Breast epithelium (tissue), 4 donors: ENCODE results near the gene VPS26B. TPM values are rescaled to one million over a fixed set of nuclear protein-coding genes. Genes with fewer than 3 reads are reported as not detected.

Experiments
- DNase-seq, 2 donors: peaks; one replicate each; pipeline ENCODE4 v3.0.0-alpha.2; 2019; ENCODE audit warnings: low spot score in 2 of 2
- H3K27ac ChIP-seq, 2 donors: fragments of 200-600 bp; sonication (generic) in 1 of 2; one replicate each; pipeline ENCODE4 v1.5.1; 2016 to 2019; ENCODE audit warnings: mild to moderate bottlenecking in 1 of 2
- H3K27me3 ChIP-seq, 2 donors: fragments of 200-600 bp; sonication (generic) in 1 of 2; one replicate each; pipeline versions ENCODE4 v1.5.1 to v1.6.0; 2017 to 2019; ENCODE audit warnings: control low read depth in 1 of 2, mild to moderate bottlenecking in 1 of 2
- H3K36me3 ChIP-seq: fragments of 200-600 bp; one replicate; pipeline ENCODE4 v1.5.1; 2019
- H3K4me1 ChIP-seq, 2 donors: fragments of 200-600 bp; sonication (generic); one replicate each; pipeline ENCODE4 v1.5.1; 2016 to 2019; ENCODE audit warnings: control low read depth in 1 of 2
- H3K4me3 ChIP-seq, 3 donors: fragments of 200-600 bp; sonication (generic); 1 replicate in 2 of 3; 2 replicates in 1 of 3; pipeline ENCODE4 v1.5.1; 2016 to 2019; ENCODE audit warnings: mild to moderate bottlenecking in 3 of 3, moderate library complexity in 2 of 3
- H3K9me3 ChIP-seq, 2 donors: fragments of 200-600 bp; sonication (generic) in 1 of 2; one replicate each; pipeline ENCODE4 v1.5.1; 2016 to 2019; ENCODE audit warnings: control low read depth in 1 of 2
- CTCF ChIP-seq, 3 donors: fragments of 450-650 bp; IDR thresholded peaks; one replicate each; pipeline ENCODE4 v1.5.1; 2016 to 2017; ENCODE audit warnings: antibody characterized with exemption in 3 of 3, mild to moderate bottlenecking in 3 of 3, moderate library complexity in 3 of 3
- POLR2A ChIP-seq: fragments of 450-650 bp; IDR thresholded peaks from one replicate; pipeline ENCODE4 v1.6.1; 2016; ENCODE audit warnings: antibody characterized with exemption, mild to moderate bottlenecking, moderate library complexity
- POLR2AphosphoS5 ChIP-seq, 3 donors: sonication (generic); formaldehyde crosslinking; IDR thresholded peaks; one replicate each; pipeline ENCODE4 v1.6.1; 2017; ENCODE audit warnings: antibody characterized with exemption in 3 of 3
- intact Hi-C: fragments of 100-400 bp; cut with DNase I; formaldehyde crosslinking; loops from one replicate; pipeline ENCODE4 v1.15.1; 2023; ENCODE audit warnings: low total_unique reads
- total RNA-seq, 3 donors: library from RNA; depleted of rRNA; stranded (reverse); fragments of >200 nt; gene quantifications; one replicate each; pipeline ENCODE4 v1.1.0, GENCODE V29; 2016

The VPS26B gene
- total RNA-seq, 3 donors from 2014 or later: 34.4 to 45.0 (median 40.1) TPM

- no peak for DNase-seq
- intact Hi-C loops: no loop called here
- H3K36me3 ChIP-seq: peaks cover 4% of the 10 kb centered on the region
- H3K4me1 ChIP-seq: peaks cover 5 to 14% of the 10 kb centered on the region in 2 donors
- TF ChIP-seq POLR2AphosphoS5 (IDR thresholded peaks at IDR 0.05) (no peak), CTCF (IDR thresholded peaks at IDR 0.05) (no peak), POLR2A (no peak)
- no peak overlapping the region for H3K4me3 ChIP-seq
- no peaks in the 10 kb centered on the region for H3K9me3 ChIP-seq
- H3K27ac ChIP-seq: no peak overlapping the region
- H3K27me3 ChIP-seq: no peaks in the 10 kb centered on the region
Measured at GRCh38 chr11:134250246-134250645, 25.8 kb downstream of the VPS26B start.

- no peaks in the 10 kb centered on the region for H3K9me3 ChIP-seq
- H3K27me3 ChIP-seq: no peaks in the 10 kb centered on the region
- H3K4me1 ChIP-seq: peaks cover 5 to 14% of the 10 kb centered on the region in 2 donors
- no peak overlapping the region for H3K4me3 ChIP-seq
- peaks cover under 1% of the 10 kb centered on the region for H3K36me3 ChIP-seq
- H3K27ac ChIP-seq: no peak overlapping the region
- TF ChIP-seq CTCF (IDR thresholded peaks at IDR 0.05) (no peak), POLR2AphosphoS5 (IDR thresholded peaks at IDR 0.05) (no peak), POLR2A (no peak)
- DNase-seq: no peak
- intact Hi-C loops: no loop called here
Measured at GRCh38 chr11:134250675-134251074, 26.2 kb downstream of the VPS26B start.

DNA sequence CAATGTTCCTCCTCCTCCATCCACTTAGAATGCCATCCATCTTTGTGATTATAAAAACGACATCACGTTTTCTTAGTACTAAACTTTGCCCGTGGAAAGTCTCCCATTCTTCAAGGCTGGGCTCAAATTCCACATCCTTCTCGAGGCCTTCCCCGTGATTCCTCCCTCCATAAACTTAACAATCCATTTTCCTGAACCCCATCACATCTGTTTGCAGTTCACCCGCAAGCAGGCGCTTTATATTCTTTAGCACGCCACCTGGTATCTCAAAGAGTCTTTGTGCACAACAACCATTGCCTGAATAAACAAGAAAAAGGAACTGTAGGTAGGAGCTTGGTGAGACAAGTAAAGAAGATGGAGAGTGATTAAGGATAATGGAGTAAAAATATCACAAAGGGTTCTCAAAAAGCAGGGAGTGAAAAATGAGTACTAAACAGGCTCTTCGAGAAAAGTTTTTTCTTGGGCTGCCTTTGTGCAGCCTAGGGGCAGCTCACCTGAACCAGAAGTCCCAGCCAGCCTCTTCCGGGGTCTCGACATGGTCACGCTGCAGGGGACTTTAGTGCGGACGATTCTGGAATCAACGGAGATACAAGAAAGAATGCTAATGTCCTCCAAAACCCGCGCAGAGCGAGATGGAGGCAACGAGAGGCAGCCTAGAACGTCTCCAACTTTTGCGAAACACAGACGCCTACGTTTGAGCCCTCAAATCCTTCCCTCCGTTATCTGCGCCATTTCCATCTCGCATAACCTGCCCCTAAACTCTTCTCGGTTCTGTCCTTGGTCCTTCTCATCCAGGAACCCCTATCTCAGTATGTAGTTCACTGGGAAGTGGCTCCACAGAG is 28.1 kb downstream of the VPS26B start:
- no peaks in the 10 kb centered on the region for H3K27me3 ChIP-seq
- peaks cover 5 to 14% of the 10 kb centered on the region in 2 donors for H3K4me1 ChIP-seq
- no peaks in the 10 kb centered on the region for H3K36me3 ChIP-seq
- H3K9me3 ChIP-seq: no peaks in the 10 kb centered on the region
- intact Hi-C loops: no loop called here
- DNase-seq: no peak
- peak overlapping the region; percentile 81 to 96 (median 91) for H3K4me3 ChIP-seq
- peak overlapping the region; percentile 61 to 71 for H3K27ac ChIP-seq
- TF ChIP-seq POLR2A: no peak

- intact Hi-C loops: no loop called here
- peak; percentile 95 for DNase-seq
- H3K36me3 ChIP-seq: no peaks in the 10 kb centered on the region
Measured at GRCh38 chr11:134253188-134253993, 28.9 kb downstream of the VPS26B start, which contains the start of the genes ACAD8 and THYN1. TSS of gene ACAD8 (plus strand) at chr11:134253568. CDS start at chr11:134253601, 33 bp downstream. TSS of gene THYN1 (minus strand) at chr11:134253352. CDS start at chr11:134252882, 470 bp downstream.

More at GRCh38 chr11:134253188-134253993, 28.9 kb downstream of the VPS26B start, which contains the start of the genes ACAD8 and THYN1:
- Histone ChIP-seq H3K4me3 (peak within 1 kb of the TSS; percentile 81 to 96 (median 91)), H3K27ac (peak within 1 kb of the TSS; percentile 61 to 71), H3K4me1 (peaks cover 5 to 14% of the 10 kb centered on the region in 2 donors), H3K27me3 (no peaks in the 10 kb centered on the region), H3K9me3 (no peaks in the 10 kb centered on the region)
- peak in 2 of 3 donors; percentile 29 to 37 for TF ChIP-seq CTCF (IDR thresholded peaks at IDR 0.05)
- peak; percentile 24 for TF ChIP-seq POLR2A
- peak; percentile 79 to 80 (median 80) for TF ChIP-seq POLR2AphosphoS5 (IDR thresholded peaks at IDR 0.05)
